Sigmoid colon (tissue), 7 donors: Measurements from ENCODE around the gene HDGFL2. TPM values are rescaled to one million over a fixed set of nuclear protein-coding genes. Genes with fewer than 3 reads are reported as not detected.
A peak's percentile ranks its signal among the peaks of the same experiment; 100 is the strongest.

Source experiments
- DNase-seq: peaks from one replicate; pipeline ENCODE4 v3.0.0-alpha.2; 2019
- H3K27ac ChIP-seq, 4 donors: fragments of 200-600 bp; sonication (generic); one replicate each; pipeline ENCODE4 v1.5.1; 2016 to 2019; ENCODE audit warnings: mild to moderate bottlenecking in 1 of 4
- H3K27me3 ChIP-seq, 3 donors: fragments of 200-600 bp; sonication (generic); one replicate each; pipeline ENCODE4 v1.5.1; 2019; ENCODE audit warnings: mild to moderate bottlenecking in 1 of 3
- H3K36me3 ChIP-seq, 4 donors: fragments of 200-600 bp; sonication (generic); one replicate each; pipeline ENCODE4 v1.5.1; 2016 to 2019
- H3K4me1 ChIP-seq, 4 donors: fragments of 200-600 bp; sonication (generic); one replicate each; pipeline ENCODE4 v1.5.1; 2017 to 2019
- H3K4me3 ChIP-seq, 4 donors: fragments of 200-600 bp; sonication (generic); one replicate each; pipeline ENCODE4 v1.5.1; 2017 to 2019; ENCODE audit warnings: mild to moderate bottlenecking in 2 of 4, moderate library complexity in 1 of 4
- H3K9me3 ChIP-seq, 4 donors: fragments of 200-600 bp in 3 of 4; sonication (generic) in 3 of 4; one replicate each; pipeline versions ENCODE4 v1.5.1 to v1.6.1; 2013 to 2019
- EP300 ChIP-seq, 4 donors: sonication (generic); formaldehyde crosslinking; IDR thresholded peaks; one replicate each; pipeline ENCODE4 v1.6.1; 2017; ENCODE audit warnings: antibody characterized with exemption in 4 of 4
- POLR2A ChIP-seq, 2 donors: fragments of 450-650 bp; IDR thresholded peaks; one replicate each; pipeline ENCODE4 v1.6.1; 2016; ENCODE audit warnings: antibody characterized with exemption in 2 of 2, mild to moderate bottlenecking in 2 of 2, moderate library complexity in 2 of 2
- POLR2AphosphoS5 ChIP-seq, 4 donors: sonication (generic); formaldehyde crosslinking; IDR thresholded peaks; one replicate each; pipeline ENCODE4 v1.6.1; 2017; ENCODE audit warnings: antibody characterized with exemption in 4 of 4
- WGBS, 2 donors: extraction: QIAGEN DNeasy Blood & Tissue Kit; methylation state at CpG; one replicate each; pipeline ENCODE4 v1.1.7; 2013; 5-methylcytosine and 5-hydroxymethylcytosine counted together
- intact Hi-C: fragments of 100-400 bp; cut with DNase I; formaldehyde crosslinking; loops from one replicate; pipeline ENCODE4 v1.15.1; 2023
- polyA plus RNA-seq, 3 donors: library from polyadenylated mRNA; stranded (reverse); fragments of 200-250 nt; gene quantifications; one replicate each; pipeline ENCODE4 v1.2.3, GENCODE V29; 2013
- total RNA-seq, 4 donors: library from RNA; depleted of rRNA; stranded (reverse); fragments of >200 nt; gene quantifications; one replicate each; pipeline ENCODE4 v1.1.0, GENCODE V29; 2016
- TF ChIP-seq, protein P1 (sequence below), 4 experiments: fragments of 450-650 bp in 3 of 4; fragments of 200-600 bp in 1 of 4; IDR thresholded peaks; one replicate each; pipeline ENCODE4 v1.5.1; 2016 to 2019; ENCODE audit warnings: antibody characterized with exemption in 4 of 4, mild to moderate bottlenecking in 3 of 4, moderate library complexity in 2 of 4
- donor health status: healthy with polysubstance abuse.
- donor health status: Bipolar disorder and iron deficiency.
- donor health status: healthy.

Gene HDGFL2
- total and polyA plus RNA-seq, 7 donors, result 19.8 to 78.2 (median 39.2) TPM

DNA sequence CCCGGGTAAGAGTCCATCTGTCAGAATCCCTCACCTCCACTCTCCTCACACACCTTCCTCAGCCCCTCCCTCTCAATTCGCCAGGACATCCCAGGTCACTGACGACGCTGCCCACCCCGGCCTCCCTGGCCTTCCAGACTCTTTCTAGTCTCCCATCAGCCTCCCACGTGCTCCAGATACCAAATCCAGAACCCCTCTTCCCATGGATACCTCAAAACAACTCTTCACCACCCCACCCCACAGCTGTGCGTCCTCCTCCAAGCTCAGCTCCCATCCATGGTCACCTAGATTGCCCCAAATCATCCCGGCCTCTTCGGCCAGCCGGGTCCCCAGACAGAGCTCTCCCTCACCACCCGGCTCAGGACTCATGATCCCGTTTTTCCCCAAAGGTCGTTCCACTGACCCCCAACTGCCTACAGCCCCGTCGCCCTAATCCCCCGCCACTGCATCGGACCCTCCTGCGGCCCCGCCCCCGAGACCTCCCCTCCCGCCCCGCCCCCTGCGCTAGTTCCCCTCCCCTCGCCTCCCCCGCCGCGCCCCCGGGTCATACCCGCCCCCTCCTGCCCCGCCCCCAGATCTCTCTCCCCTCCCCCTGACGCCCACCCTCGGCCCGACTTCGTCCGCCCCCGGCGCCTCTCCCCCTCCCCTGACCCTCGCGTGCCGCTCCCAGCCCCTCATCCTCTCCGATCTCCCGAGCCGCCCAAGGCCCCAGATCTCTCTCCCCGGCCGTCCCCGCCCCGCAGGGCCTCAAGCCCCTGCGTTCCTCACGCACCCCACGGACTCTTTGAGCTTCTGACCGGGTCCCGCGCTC, 15.0 kb upstream of the HDGFL2 start:
- intact Hi-C loops, result loop anchor here (2.0 to 5.0 kb wide), 2 partner anchors 52 to 60 kb away; partner anchors contain the start of gene PLIN4
- Histone ChIP-seq H3K36me3 (peaks cover 19 to 22% (median 21%) of the 10 kb centered on the region in 4 donors), H3K9me3 (no peaks in the 10 kb centered on the region), H3K27ac (peak overlapping the region; percentile 88 to 95 (median 94)), H3K27me3 (no peaks in the 10 kb centered on the region), H3K4me1 (peaks cover 0 to 26% (median 25%) of the 10 kb centered on the region in 4 donors), H3K4me3 (peak overlapping the region; percentile 51 to 82 (median 76))
- 2 to 3% methylated on average over 50 to 51 of the region's 53 CpGs for WGBS, 2 donors
- TF ChIP-seq POLR2A (IDR thresholded peaks at IDR 0.05), result no peak
- TF ChIP-seq EP300 (IDR thresholded peaks at IDR 0.05), result no peak
- TF ChIP-seq POLR2AphosphoS5 (IDR thresholded peaks at IDR 0.05), result no peak
- TF ChIP-seq, protein P1, sequence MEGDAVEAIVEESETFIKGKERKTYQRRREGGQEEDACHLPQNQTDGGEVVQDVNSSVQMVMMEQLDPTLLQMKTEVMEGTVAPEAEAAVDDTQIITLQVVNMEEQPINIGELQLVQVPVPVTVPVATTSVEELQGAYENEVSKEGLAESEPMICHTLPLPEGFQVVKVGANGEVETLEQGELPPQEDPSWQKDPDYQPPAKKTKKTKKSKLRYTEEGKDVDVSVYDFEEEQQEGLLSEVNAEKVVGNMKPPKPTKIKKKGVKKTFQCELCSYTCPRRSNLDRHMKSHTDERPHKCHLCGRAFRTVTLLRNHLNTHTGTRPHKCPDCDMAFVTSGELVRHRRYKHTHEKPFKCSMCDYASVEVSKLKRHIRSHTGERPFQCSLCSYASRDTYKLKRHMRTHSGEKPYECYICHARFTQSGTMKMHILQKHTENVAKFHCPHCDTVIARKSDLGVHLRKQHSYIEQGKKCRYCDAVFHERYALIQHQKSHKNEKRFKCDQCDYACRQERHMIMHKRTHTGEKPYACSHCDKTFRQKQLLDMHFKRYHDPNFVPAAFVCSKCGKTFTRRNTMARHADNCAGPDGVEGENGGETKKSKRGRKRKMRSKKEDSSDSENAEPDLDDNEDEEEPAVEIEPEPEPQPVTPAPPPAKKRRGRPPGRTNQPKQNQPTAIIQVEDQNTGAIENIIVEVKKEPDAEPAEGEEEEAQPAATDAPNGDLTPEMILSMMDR (IDR thresholded peaks at IDR 0.05), result no peak
- no peak for DNase-seq

GRCh38 chr19:4457654-4458395, 14.3 kb upstream of the HDGFL2 start, which contains the start of gene UBXN6:
Gene UBXN6, minus strand, starts transcription at chr19:4457794. Its CDS starts 97 bp downstream, at chr19:4457697.
- Histone ChIP-seq H3K4me1 (peaks cover 0 to 26% (median 25%) of the 10 kb centered on the region in 4 donors), H3K4me3 (peak within 1 kb of the TSS; percentile 51 to 82 (median 76)), H3K27ac (peak within 1 kb of the TSS; percentile 88 to 95 (median 94)), H3K9me3 (no peaks in the 10 kb centered on the region), H3K27me3 (no peaks in the 10 kb centered on the region), H3K36me3 (peaks cover 11 to 15% (median 13%) of the 10 kb centered on the region in 4 donors)
- TF ChIP-seq, protein P1 (IDR thresholded peaks at IDR 0.05), result no peak
- peak in 3 of 4 donors; percentile 42 to 72 (median 43) for TF ChIP-seq POLR2AphosphoS5 (IDR thresholded peaks at IDR 0.05)
- TF ChIP-seq EP300 (IDR thresholded peaks at IDR 0.05), result no peak
- TF ChIP-seq POLR2A (IDR thresholded peaks at IDR 0.05), result no peak
- 9 to 10% methylated on average over 52 of the region's 52 CpGs for WGBS, 2 donors
- peak; percentile 99 for DNase-seq
- intact Hi-C loops, result loop anchor here (2.0 to 5.0 kb wide), 2 partner anchors 53 to 59 kb away; partner anchors contain the start of gene PLIN4

DNA sequence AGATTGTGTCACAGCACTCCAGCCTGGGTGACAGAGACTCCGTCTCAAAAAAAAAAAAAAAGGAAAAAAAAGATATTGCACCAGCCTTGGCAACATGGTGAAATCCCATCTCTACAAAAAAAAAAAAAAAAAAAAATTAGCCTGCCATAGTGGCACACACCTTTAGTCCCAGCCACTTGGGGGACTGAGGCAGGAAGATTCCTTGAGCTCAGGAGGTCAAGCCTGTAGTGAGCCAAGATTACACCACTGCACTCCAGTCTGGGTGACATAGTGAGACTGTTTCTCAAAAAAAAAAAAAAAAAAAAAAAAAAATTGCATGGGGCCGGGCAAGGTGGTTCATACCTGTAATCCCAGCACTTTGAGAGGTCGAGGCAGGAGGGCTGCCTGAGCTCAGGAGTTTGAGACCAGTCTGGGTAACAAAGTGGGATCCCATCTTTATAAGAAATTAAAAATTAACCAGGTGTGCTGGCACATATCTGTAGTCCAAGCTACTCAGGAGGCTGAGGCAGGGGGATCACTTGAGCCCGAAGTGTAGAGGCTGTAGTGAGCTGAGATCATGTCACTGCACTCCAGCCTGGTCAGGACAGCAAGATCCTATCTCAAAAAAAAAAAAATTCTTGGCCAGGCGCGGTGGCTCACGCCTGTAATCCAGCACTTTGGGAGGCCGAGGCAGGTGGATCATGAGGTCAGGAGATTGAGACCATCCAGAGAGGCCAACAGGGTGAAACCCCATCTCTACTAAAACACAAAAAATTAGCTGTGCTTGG, 7.1 kb upstream of the HDGFL2 start:
- 81 to 83% methylated on average over 8 of the region's 8 CpGs for WGBS, 2 donors

GRCh38 chr19:4467835-4468234, 4.3 kb upstream of the HDGFL2 start:
- no peaks in the 10 kb centered on the region for H3K27me3 ChIP-seq
- WGBS, 2 donors, result 85 to 90% methylated on average over 3 of the region's 3 CpGs
- TF ChIP-seq POLR2A (IDR thresholded peaks at IDR 0.05) (no peak), EP300 (IDR thresholded peaks at IDR 0.05) (no peak), POLR2AphosphoS5 (IDR thresholded peaks at IDR 0.05) (no peak)
- TF ChIP-seq, protein P1 (IDR thresholded peaks at IDR 0.05), result no peak
- intact Hi-C loops, result no loop called here
- H3K4me3 ChIP-seq, result no peak overlapping the region
- DNase-seq, result no peak
- peaks cover 0 to 10% (median 6%) of the 10 kb centered on the region in 4 donors for H3K4me1 ChIP-seq
- H3K9me3 ChIP-seq, result no peaks in the 10 kb centered on the region
- H3K36me3 ChIP-seq, result no peaks in the 10 kb centered on the region
- no peak overlapping the region for H3K27ac ChIP-seq

More for the DNA sequence above, 7.1 kb upstream of the HDGFL2 start:
- no peaks in the 10 kb centered on the region for H3K9me3 ChIP-seq
- H3K4me1 ChIP-seq, result no peaks in the 10 kb centered on the region
- no peak overlapping the region for H3K4me3 ChIP-seq
- intact Hi-C loops, result no loop called here
- no peak overlapping the region for H3K27ac ChIP-seq
- no peaks in the 10 kb centered on the region for H3K36me3 ChIP-seq
- no peak for DNase-seq
- TF ChIP-seq POLR2A (IDR thresholded peaks at IDR 0.05), result no peak
- TF ChIP-seq, protein P1 (IDR thresholded peaks at IDR 0.05), result no peak
- no peak for TF ChIP-seq EP300 (IDR thresholded peaks at IDR 0.05)
- no peak for TF ChIP-seq POLR2AphosphoS5 (IDR thresholded peaks at IDR 0.05)
- H3K27me3 ChIP-seq, result no peaks in the 10 kb centered on the region
